ENCODE measurements around the gene DSCAML1.

DSCAML1 gene

GRCh38 chr11:117442049-117442868 is 354.8 kb downstream of the DSCAML1 start:
- DNase-seq (ENCODE audit: low read depth) = no peak

- DNase-seq (ENCODE audit: low read depth) = no peak
Measured at GRCh38 chr11:117441146-117441975, 355.7 kb downstream of the DSCAML1 start.

GRCh38 chr11:117440258-117440657 is 356.8 kb downstream of the DSCAML1 start:
- DNase-seq (ENCODE audit: low read depth) = no peak

GRCh38 chr11:117439256-117439655 is 357.8 kb downstream of the DSCAML1 start:
- no peak for DNase-seq (ENCODE audit: low read depth)

- DNase-seq (ENCODE audit: low read depth) = no peak
Measured at GRCh38 chr11:117438371-117439000, 358.5 kb downstream of the DSCAML1 start.

GRCh38 chr11:117437791-117438130 is 359.3 kb downstream of the DSCAML1 start:
- no peak for DNase-seq (ENCODE audit: low read depth)

GRCh38 chr11:117437041-117437790 is 359.8 kb downstream of the DSCAML1 start:
- no peak for DNase-seq (ENCODE audit: low read depth)

- no peak for DNase-seq (ENCODE audit: low read depth)
Measured at GRCh38 chr11:117435326-117435725, 361.7 kb downstream of the DSCAML1 start.

GRCh38 chr11:117434481-117434880 is 362.5 kb downstream of the DSCAML1 start:
- DNase-seq (ENCODE audit: low read depth) = no peak

GRCh38 chr11:117433717-117434116 is 363.3 kb downstream of the DSCAML1 start:
- DNase-seq (ENCODE audit: low read depth) = no peak

- no peak for DNase-seq (ENCODE audit: low read depth)
Measured at GRCh38 chr11:117431436-117431835, 365.6 kb downstream of the DSCAML1 start.

- no peak for DNase-seq (ENCODE audit: low read depth)
Measured at GRCh38 chr11:117430293-117430955, 366.6 kb downstream of the DSCAML1 start.

- DNase-seq (ENCODE audit: low read depth) = no peak
Measured at GRCh38 chr11:117428856-117429229, 368.2 kb downstream of the DSCAML1 start.

GRCh38 chr11:117428186-117428855 is 368.7 kb downstream of the DSCAML1 start:
- DNase-seq (ENCODE audit: low read depth) = no peak

GRCh38 chr11:117427356-117427874 is 369.6 kb downstream of the DSCAML1 start:
- DNase-seq (ENCODE audit: low read depth) = no peak

GRCh38 chr11:117426941-117427340 is 370.1 kb downstream of the DSCAML1 start:
- DNase-seq (ENCODE audit: low read depth) = no peak

GRCh38 chr11:117426297-117426685 is 370.7 kb downstream of the DSCAML1 start:
- DNase-seq (ENCODE audit: low read depth) = peak; percentile 59

GRCh38 chr11:117425679-117426296 is 371.2 kb downstream of the DSCAML1 start:
- no peak for DNase-seq (ENCODE audit: low read depth)

- DNase-seq (ENCODE audit: low read depth) = no peak
Measured at GRCh38 chr11:117424781-117425180, 372.2 kb downstream of the DSCAML1 start.

- no peak for DNase-seq (ENCODE audit: low read depth)
Measured at GRCh38 chr11:117423046-117423575, 373.9 kb downstream of the DSCAML1 start.
